Cardiac septum (tissue), 1 donor: ENCODE measurements around the gene ITGB5. TPM values are rescaled to one million over a fixed set of nuclear protein-coding genes. Genes with fewer than 3 reads are reported as not detected.
"Not testable (repeated sequence)": the region's sequence is repeated elsewhere in the genome, so short reads cannot be mapped to it uniquely, and the experiment has no call there.

Source experiments
- DNase-seq: peaks from one replicate; pipeline ENCODE4 v3.0.0-alpha.2; 2020; ENCODE audit warnings: low spot score
- intact Hi-C: fragments of 100-400 bp; cut with DNase I; formaldehyde crosslinking; loops from one replicate; pipeline ENCODE4 v1.14.0; 2022
- total RNA-seq: library from RNA; stranded (reverse); fragmentation: NEBNext Ultra II Directional; extraction: Animal tissue kit (Norgen Biotek cat#: 25700); gene quantifications from one replicate; pipeline ENCODE4 v1.2.1, GENCODE V29; 2021
- donor health status: DM: no; HTN: no; CAD: no.

The ITGB5 gene
- total RNA-seq, 1 donor from 2014 or later, result 180 TPM

DNA sequence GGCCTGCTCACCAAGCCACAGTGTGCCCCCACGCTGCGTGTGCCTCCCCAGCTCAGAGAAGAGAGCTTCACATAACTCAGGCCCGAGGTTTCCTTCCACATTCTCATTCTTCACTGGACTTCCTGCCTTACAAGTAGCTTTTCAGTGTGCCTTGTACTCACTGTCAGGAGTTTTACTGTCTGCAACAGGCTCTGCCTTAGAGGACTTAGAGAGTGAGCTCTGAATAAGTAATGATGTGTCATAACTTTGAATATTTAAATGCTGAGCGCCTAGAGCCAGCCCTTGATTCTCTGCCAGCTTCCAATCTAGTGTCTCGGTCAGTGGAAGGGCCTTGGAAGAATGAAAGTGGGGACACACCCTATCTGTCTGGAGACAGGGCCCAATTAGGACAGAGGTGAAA, 41.8 kb downstream of the ITGB5 start:
- no peak for DNase-seq
- intact Hi-C loops, result no loop called here

DNA sequence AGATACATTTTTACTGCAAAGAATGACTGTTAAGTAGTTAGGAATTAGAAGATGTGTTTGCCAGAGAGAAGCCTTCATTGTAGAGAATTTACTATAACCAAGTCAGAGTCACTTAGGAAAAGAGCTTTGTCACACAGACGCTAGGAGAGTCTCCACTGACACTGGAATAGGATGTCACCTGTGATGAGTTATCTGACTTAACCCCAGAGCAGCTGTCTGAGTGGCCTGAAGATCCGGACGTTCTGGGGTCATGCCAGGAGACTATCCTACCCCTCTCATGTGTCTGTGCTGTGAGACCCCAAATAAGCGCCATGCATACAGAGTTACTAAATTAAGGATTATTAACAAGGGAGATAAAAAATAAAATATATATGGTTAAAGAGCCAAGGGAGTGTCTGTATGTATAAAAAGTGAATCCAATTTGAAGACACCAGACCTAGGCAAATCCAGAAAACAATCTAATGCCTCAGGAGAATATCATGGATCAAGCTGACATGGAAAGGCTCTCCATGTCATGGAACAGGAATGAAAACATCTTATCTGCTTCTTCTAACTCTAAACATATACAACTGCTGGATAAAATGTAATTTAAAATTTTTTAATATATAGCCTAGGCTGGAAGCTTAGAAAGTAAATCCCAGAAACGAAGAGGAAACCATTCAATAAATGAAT, 43.5 kb downstream of the ITGB5 start:
- intact Hi-C loops, result no loop called here
- DNase-seq, result no peak

DNA sequence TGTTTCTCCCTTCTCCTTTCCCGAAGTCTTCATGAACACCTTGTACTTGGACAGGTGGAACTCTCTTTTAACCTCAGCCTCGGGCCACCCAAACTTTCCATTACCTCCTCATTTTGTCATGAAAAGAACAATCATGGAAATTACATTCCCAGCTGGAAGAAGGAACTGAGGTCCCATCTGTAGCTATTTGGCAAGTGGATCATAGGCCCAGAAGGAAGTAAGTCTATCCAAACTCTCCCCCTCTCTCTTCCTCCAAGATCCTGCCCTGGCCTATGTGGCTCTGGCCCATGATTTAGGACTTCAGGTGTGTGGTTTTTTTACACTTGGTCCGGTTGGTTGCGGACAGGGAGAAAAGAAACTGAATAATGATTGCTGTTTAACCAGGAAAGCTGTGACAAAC, 44.1 kb downstream of the ITGB5 start:
- DNase-seq, result no peak
- intact Hi-C loops, result no loop called here

DNA sequence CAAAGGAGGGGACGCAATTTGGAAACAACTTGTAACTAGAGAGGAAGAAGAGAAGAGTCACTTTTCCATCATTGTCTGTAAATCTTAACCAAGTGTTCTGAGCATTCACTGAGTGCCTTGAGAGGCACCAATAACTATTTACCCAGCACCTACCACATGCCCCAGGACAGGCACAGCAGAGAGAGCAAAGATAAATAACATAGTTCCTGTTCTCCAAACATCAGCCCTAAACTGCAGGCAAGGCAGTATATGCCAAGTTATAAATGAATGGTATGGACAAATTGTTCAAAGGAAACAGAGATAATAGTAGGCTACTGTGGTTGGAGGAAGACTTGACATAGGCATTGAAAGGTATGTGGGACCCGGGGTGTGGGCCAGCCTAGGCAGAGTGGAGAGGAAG, 45.6 kb downstream of the ITGB5 start:
- intact Hi-C loops, result no loop called here
- no peak for DNase-seq

DNA sequence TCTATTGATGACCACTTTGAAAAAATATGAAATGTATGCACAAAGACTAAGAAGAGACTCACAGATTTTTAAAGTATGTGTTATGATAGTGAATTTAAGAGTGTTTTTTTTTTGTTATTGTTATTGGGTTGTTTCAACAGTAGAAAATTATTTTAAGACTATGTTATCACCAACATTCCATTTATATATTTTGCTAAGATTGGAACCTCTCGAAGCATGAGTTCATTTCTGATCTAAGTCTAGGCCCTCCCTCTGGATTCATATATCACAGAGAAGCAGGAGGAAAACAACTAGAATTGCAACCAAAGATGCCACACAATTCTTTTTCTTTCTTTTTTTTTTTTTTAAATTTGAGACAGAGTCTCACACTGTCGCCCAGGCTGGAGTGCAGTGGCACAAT, 46.8 kb downstream of the ITGB5 start:
- intact Hi-C loops, result no loop called here

DNA sequence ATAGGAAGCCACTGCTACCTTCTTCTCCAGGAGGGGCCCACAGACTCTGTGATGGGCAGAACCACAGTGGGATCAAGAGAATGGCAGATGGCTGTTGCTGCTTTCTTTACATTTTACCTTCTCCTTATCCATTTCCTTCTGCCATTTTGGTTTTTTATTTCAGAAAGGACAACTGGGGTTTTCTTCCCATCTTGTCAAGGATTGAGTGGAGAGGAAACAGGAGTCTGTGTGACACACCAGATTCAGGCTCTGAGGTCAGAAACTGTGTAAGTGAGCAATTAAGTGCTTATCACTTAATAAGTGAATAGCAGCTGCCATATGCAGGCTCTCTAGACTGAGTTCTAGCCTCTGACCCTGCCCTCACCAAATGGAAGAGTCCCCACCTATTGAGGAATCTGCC, 47.3 kb downstream of the ITGB5 start:
- intact Hi-C loops, result no loop called here
- DNase-seq, result no peak

More for the DNA sequence above, 46.8 kb downstream of the ITGB5 start:
- DNase-seq, result no peak

DNA sequence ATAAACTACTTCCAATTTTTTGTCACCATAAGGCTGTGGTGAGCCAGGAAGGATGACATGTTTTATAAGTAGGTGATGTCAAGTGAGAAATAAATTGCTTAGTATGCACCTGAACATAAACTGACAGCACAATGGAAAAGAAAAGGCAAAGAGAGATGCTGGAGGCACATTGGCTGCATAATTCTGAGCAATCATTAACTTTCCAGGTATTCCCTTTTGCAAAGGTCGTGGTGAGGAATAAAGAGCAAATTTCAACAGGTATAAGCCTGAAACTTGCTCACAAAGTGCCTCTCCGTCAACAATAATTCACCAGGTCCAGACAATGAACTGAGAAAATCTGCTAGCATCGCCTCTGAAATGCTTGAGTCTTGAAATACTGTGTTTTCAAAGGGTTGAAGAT, 48.2 kb downstream of the ITGB5 start:
- intact Hi-C loops, result loop anchor here (1.0 kb wide), 1 partner anchor 19 kb away; no protein-coding TSS in a partner anchor
- DNase-seq, result no peak

DNA sequence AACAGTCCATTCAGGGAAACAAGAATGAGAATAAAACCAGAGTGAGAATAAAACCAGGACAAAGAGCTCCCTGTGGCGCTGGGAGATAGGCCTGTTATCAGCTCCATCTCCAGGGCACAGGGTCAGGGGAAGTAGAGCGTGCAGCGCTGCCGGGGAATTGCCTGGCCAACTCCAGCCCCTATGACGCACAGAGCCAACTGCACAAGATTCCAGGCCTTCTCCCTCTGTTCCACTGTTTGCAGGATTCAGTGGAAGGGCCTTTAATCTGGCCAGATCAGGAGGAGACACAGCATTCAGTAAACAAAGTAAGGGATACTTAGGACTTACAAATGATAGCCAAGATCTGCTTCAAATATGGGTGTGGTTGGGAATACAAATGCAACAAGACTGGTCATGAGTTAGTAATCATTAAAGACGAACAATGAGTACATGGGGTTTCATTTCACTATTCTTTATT, 49.4 kb downstream of the ITGB5 start:
- intact Hi-C loops, result loop anchor here (1.0 to 2.0 kb wide), 2 partner anchors 21 to 41 kb away; no protein-coding TSS in a partner anchor
- DNase-seq, result no peak

DNA sequence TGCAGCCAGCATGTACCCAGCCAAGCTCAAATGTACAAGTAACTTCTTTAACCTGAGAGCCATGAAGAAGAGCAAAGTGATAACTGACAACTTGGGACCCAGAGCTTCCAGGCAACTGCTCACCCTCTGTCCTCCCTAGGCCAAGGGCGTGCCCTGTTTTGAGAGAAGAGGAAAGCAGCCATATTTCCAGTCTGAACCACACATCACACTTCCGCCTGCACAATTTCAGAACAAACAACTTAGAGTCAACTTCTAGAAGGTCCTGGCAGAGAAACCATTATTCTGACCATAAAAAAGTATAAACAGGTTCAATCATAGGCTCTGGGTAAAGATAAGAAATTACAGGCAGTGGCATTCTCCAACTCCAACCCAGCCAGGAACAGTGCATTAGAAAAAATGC, 50.1 kb downstream of the ITGB5 start:
- DNase-seq, result no peak
- intact Hi-C loops, result loop anchor here (2.0 kb wide), 1 partner anchor 42 kb away; no protein-coding TSS in a partner anchor

DNA sequence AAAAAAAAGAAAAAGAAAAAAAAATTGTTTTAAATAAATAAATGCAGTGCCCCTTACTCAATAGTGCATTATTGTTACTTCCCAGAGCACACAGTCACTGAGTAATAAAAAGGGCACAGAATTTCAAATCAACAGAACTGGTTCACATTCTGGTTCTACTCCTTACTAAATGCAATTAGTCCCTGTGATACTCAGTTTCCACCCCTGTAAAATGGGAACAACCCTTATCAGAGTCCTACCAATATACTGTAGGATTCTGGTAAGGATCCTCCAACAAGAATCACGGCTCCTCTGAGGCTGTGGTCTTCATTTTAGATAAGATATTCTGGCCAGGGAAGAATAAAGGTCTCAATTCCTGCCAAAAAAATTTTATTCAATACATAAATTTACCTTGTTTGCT, 50.7 kb downstream of the ITGB5 start:
- intact Hi-C loops, result loop anchor here (2.0 kb wide), 1 partner anchor 42 kb away; no protein-coding TSS in a partner anchor

DNA sequence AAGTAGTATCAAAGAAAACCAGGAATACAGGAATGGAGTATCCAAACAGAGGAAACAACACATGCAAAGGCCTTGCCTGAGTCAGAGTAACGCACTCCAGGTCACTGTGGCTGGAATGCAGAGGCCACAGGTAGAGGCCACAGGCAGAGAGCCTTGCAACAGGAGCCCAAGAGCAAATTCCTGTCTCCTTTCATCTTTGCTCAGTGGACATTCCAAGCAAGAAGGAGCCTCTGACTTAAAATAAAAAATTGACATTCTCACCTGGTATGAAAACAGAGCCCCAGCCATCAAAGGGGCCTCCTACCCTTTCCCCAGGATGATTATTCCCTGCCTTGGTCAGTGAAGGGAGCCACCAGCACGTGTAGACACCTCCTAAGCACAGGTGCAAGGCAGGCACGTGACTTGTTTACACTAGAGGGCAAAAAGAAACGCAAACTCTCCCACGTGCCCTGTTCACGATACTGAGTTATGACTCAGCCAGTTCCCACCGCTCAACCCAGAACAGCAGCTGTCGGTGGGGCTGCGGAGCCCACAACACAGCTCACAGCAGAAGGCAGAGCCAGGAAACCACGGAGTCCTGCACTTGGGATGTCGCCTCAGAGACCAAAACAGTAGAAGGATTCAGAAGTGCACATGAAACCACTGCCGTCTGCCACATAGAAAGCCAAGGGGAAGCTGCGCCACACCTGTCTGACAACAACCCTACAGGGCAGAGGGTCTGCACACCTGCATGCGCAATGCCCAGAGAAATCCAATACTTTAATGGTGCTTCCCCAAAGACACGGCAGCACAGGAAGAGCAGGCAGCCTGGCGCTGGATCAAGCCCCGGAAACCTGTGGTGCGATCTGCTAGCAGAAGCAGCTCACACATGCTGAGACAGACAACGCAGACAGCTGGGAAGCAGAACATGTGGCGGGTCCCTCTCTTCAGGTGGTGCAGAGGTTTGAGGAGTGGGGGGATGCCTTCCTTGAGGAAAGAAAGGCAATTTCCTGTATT, 52.1 kb downstream of the ITGB5 start:
- intact Hi-C loops, result loop anchor here (2.0 kb wide), 1 partner anchor 54 kb away; no protein-coding TSS in a partner anchor
- DNase-seq, result no peak

More for the DNA sequence above, 50.7 kb downstream of the ITGB5 start:
- DNase-seq, result no peak

DNA sequence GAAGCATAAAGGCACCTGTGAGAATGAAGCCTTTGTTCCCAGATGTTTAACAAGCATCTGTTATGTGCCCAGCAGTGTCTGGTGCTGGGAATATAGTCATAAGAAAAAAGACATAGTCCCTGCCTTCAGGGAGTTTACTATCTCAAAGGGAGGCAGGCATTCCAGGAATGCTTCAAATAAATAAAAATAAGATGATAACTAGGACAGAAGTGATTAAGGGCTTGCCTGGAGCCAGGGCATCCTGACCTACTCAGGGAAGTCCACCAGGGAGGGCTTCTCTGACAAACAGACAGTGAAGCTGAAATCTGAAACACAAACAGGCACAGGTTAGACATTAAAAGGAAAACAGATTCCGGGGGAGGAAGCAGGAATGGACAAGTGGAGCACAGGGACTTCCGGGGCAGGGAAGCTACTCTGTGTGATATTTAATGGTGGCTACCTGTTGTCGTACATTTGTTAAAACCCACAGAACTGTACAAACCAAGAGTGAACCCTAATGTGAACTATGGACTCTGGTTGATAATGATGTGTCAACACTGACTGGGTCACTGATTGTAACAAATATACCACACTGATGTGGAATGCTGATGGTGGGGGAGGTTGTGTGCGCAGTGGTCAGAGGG, 53.3 kb downstream of the ITGB5 start:
- no peak for DNase-seq
- intact Hi-C loops, result loop anchor here (2.0 kb wide), 1 partner anchor 55 kb away; no protein-coding TSS in a partner anchor

DNA sequence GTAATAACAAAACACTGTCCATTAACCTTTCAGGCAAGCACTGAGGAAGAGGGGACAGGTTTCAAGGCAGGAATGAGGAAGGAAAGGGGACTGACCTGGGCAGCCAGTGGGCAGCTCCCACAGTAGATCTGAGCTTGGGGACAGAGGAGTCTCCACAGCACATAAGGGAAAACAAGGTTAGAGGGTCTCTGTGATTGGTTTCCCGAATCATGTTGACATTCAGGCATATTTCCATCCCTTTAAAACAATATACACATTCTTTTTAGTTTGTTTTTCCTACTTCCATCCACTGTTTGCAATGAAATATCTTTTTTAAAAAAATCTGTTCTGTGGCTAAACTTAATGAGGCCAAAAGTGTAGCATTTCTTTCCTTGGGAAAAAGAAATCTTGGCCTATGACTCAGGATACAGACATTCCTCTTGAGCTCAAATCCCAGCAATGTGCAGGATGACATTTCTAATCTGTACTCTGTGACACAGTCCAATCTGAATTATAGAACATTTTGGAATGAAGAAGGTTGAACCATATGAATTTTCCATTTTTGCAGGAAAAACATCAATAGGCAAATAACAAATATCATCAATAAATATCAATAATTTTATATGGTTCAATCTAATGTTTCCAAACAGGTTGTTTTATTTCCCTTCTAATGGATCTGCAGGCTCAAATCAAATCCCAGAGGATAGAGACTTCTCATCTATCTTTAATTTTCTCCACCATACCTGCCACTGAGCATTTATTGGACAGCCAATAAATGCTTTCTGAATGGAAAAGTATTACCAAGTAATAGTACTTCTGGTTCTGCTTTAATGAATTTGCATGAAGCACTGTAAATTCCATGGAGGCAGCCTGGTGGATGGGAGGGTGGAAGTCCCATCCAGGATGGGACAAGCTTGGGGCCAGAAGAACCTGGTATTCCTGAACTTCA, 54.1 kb downstream of the ITGB5 start:
- intact Hi-C loops, result no loop called here
- DNase-seq, result no peak

DNA sequence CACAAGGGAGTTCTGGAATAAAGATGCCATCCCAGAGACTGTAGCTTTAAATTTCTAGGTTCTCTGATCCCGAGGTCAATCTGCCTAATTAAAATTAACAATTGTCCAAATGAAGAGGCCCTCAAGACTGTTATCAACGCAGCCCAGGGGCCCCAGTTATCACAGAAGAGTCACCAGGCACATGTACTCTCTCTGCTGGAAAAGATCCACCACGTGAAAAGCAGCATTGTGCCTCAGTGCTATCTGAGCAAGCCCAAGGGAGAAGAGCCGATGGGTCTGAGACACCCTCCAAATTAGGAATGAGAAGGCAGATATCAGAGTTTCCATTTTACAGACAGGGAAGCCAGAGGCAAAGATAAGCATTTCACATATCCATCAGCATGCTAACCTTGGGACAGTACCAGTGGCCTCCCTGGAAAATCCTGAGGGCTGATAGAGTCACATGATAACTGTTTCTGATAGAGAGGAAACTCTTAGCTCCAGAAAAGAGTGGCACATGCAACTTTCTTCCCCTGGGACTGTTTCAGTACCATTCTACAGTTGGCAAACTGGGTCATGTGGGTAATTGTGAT, 55.5 kb downstream of the ITGB5 start:
- intact Hi-C loops, result no loop called here

DNA sequence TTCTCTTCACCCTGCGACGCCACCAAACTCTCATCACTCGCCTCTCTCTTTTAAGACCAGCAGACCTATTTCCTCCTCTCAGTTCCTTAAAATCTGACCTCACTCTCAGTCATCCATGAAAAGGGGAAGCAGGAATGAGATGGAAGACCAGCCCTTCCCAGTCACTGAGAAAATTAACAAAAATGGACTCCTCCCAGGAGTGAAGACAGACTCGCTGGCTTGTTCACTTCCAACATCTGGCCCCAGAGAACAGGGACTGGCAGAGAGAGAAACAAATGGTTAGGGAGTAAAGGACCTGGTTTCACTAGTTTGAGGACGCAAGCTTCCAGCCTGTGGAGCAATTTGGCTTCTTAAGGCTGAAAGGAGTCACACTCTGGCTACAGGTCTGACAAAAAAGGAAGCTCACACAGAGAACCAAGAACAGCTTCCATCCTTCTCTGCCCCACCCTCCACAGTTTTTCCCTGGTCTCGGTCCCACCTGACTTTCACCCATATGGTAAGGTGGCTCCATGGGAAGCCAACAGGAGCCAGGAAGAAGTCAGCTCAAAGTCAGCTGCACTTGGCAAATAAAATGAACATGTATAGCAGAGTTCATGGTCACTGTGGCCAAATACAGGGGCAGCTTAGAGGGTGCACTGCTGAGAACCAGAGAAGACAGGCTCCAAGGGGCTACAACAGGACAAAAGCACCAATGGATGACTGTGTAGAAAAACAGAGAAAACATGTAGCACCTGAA, 57.2 kb downstream of the ITGB5 start:
- intact Hi-C loops, result no loop called here

More for the DNA sequence above, 55.5 kb downstream of the ITGB5 start:
- DNase-seq, result no peak

DNA sequence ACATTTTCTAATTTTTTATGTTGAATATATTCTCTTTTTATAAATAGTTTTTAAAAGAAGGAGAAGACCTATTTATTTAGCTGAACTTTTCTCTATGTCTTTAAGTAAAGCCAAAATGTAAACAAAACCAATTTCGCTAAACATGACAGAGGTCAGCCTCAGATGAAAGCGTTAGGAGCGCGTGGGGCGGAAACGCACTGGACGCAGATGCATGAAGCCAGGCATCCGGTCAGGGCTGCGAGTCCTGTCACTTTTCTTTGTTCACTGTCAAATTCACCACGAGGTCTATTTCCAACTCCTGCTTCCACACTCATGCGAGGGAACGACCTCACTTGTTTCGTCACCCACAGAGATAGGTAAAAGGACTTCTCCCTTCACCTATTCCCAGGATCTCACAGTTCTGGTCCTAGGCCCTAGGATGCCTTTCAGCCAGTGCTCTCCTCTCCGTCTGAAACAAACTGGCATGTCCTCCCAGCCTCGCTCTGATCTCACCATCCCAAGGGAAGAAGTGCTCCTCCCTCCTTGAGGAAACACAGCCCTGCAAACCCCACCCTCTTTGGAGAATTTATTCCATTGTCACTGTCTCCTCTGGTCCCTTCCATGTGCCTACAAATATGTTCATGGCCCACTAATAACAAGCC, 57.9 kb downstream of the ITGB5 start:
- DNase-seq, result no peak
- intact Hi-C loops, result no loop called here

More for the DNA sequence above, 57.2 kb downstream of the ITGB5 start:
- no peak for DNase-seq

DNA sequence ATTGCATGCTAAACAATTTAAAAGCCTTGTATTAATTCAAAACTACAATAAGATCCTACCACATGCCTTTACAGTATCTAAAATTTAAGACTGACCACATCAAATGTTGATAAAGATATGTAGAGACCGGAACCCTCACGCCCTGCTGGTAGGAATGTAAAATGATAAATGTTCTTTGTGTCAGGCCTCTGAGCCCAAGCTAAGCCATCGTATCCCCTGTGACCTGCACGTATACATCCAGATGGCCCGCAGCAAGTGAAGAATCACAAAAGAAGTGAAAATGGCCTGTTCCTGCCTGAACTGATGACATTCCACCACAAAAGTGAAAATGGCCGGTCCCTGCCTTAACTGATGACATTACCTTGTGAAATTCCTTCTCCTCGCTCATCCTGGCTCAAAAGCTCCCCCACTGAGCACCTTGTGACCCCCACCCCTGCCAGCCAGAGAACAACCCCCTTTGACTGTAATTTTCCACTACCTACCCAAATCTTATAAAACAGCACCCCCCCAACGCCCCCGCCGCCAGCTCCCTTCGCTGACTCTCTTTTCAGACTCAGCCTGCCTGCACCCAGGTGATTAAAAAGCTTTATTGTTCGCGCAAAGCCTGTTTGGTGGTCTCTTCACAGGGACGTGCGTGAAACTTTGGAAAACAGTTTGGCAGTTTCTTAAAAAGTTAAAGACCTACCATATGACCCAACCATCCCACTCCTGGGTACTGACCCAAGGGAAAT, 59.5 kb downstream of the ITGB5 start:
- intact Hi-C loops, DNase-seq: not testable (repeated sequence)
